ENCODE data around the gene DHH.

The DHH gene

DNA sequence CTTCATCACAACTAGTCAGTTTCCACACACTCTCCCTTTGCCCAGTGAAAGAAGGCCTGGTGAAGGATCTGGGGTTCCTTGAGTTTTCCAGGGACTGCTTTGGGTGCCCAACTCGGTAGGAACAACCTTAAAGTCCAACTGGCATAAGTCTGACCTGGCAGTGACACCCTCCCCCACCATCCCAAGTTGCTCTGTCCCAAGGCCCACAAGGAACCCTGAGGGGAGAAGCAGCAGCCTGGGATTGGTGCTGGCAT lies 35.6 kb downstream of the DHH start:
- peaks cover 23% of the 10 kb centered on the region for H3K36me3 ChIP-seq (ENCODE audit: insufficient read depth, low read length)
- H3K4me3 ChIP-seq (ENCODE audit: low read length), result peak overlapping the region; percentile 95
- H2AFZ ChIP-seq (ENCODE audit: low read depth, low read length), result no peak overlapping the region
- peaks cover 41% of the 10 kb centered on the region for H3K4me1 ChIP-seq (ENCODE audit: insufficient read depth, low read length)
- H3K27me3 ChIP-seq (ENCODE audit: insufficient read depth, low read length), result no peaks in the 10 kb centered on the region
- no peaks in the 10 kb centered on the region for H3K9me3 ChIP-seq (ENCODE audit: low read length)

DNA sequence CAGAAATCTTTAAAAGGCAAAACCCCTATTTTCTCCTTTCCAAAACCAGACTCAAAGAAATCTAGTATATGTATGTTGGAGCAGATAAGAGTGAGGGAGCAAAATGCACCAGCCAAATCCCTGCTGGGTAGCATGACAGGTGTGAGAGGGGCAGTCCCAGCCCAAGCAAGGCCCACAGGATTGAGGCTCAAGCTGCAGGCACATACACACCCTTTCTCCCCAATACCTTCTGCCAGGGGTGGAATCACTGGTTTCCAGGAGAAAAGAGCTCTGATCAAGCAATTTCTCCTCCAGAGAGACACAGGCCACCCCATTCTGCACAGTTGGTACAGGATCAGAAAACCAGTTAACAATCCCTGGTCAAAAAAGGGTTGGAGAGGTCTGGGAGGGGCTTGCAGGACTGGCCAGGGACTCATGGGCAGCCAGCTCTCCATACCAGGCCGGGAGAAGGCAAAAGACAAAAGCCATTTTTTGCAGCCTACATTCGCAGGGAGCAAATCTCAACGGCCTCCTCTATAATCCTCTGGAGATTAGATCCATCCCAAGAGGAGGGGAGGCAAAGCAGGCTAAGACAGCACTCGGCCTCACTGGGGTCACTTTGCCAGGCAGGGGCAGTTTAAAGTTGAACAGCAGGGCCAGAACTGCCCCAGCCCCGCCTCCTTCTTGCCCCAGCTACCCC lies 36.1 kb downstream of the DHH start:
- no peaks in the 10 kb centered on the region for H3K27me3 ChIP-seq (ENCODE audit: insufficient read depth, low read length)
- H3K36me3 ChIP-seq (ENCODE audit: insufficient read depth, low read length), result peaks cover 27% of the 10 kb centered on the region
- no peaks in the 10 kb centered on the region for H3K9me3 ChIP-seq (ENCODE audit: low read length)
- no peak overlapping the region for H2AFZ ChIP-seq (ENCODE audit: low read depth, low read length)
- peaks cover 41% of the 10 kb centered on the region for H3K4me1 ChIP-seq (ENCODE audit: insufficient read depth, low read length)
- peak overlapping the region; percentile 95 for H3K4me3 ChIP-seq (ENCODE audit: low read length)

DNA sequence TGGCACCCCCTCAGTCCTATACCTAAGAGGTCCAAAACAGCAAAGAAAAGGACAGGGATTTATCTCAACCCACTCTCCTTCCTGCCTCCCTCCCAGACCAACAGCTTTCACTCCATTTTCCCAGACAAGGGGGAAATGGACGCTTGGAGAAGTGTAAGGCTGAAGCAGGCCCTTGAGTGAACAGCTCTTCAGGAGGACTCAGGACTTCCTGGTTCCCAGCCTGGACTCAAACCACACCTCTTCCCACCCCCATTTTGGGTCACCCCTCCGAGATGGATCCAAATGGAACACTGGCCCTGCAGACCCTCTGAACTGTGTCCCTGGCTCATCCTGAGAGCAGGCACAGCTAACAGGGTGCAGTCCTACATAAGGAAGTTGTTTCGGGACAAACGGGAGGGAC lies 36.7 kb downstream of the DHH start:
- H3K27me3 ChIP-seq (ENCODE audit: insufficient read depth, low read length), result no peaks in the 10 kb centered on the region
- no peak overlapping the region for H2AFZ ChIP-seq (ENCODE audit: low read depth, low read length)
- H3K4me3 ChIP-seq (ENCODE audit: low read length), result peak overlapping the region; percentile 95
- H3K9me3 ChIP-seq (ENCODE audit: low read length), result no peaks in the 10 kb centered on the region
- H3K4me1 ChIP-seq (ENCODE audit: insufficient read depth, low read length), result peaks cover 41% of the 10 kb centered on the region
- H3K36me3 ChIP-seq (ENCODE audit: insufficient read depth, low read length), result peaks cover 33% of the 10 kb centered on the region

DNA sequence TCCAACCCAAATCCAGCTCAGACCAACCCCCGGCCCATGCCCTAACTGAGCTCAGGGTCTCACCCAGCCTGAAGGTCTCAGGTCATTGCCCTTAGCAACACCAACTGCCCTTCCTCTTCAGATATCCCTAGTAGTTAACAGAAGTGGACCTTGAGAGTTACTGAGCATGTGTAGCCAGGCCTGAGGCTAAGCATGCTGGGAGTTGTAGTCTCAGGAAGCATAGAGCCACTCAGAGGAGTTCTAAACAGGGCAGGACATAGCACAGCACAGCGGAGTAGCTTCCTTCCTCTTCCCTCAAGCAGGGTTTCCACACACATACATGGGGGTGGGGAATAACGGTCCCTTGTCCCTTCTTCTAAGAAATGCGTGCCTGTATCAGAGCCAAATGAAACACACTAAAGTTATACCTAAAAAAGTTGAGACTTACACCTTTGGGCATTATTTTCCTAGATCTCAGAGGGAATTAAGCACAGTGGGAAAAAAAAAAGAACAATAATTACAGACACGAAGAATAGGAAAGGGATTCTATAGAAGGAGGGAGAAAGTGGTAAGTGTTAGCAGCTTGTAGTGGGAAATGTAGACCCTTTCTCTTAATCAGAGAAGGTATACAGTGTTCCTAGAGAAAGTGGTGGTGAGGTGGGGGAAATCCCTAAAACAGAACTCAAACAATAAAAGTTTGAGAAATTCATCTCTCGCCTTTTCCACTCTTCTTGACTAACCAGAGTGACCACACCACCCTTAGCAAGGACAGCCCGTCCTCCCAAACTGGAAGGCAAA lies 38.4 kb downstream of the DHH start:
- Histone ChIP-seq H3K27me3 (ENCODE audit: insufficient read depth, low read length) (no peaks in the 10 kb centered on the region), H3K9me3 (ENCODE audit: low read length) (no peaks in the 10 kb centered on the region), H3K4me1 (ENCODE audit: insufficient read depth, low read length) (peaks cover 38% of the 10 kb centered on the region), H3K4me3 (ENCODE audit: low read length) (no peak overlapping the region), H3K36me3 (ENCODE audit: insufficient read depth, low read length) (peaks cover 51% of the 10 kb centered on the region), H2AFZ (ENCODE audit: low read depth, low read length) (no peak overlapping the region)

DNA sequence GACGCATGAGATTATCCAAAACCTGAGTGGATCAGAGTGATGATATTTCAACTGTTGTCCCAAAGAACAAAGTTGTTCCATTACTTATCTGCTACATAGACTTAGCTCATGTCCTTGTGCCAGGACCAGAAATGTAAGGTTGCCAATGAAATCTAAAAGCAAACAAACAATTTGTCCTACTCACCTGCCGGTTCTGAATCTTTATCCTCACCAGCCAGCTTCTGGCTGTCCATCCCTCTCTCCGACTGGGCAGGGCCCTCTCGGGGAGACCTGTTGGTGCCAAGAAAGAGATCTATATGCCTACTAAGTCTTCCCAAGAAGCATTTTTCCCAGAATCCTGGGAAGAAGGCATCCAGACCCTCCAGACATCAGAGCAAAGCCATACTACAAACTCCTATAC lies 39.5 kb downstream of the DHH start:
- H3K9me3 ChIP-seq (ENCODE audit: low read length), result no peaks in the 10 kb centered on the region
- H3K4me1 ChIP-seq (ENCODE audit: insufficient read depth, low read length), result peaks cover 36% of the 10 kb centered on the region
- peaks cover 61% of the 10 kb centered on the region for H3K36me3 ChIP-seq (ENCODE audit: insufficient read depth, low read length)
- no peak overlapping the region for H2AFZ ChIP-seq (ENCODE audit: low read depth, low read length)
- no peak overlapping the region for H3K4me3 ChIP-seq (ENCODE audit: low read length)
- H3K27me3 ChIP-seq (ENCODE audit: insufficient read depth, low read length), result no peaks in the 10 kb centered on the region

DNA sequence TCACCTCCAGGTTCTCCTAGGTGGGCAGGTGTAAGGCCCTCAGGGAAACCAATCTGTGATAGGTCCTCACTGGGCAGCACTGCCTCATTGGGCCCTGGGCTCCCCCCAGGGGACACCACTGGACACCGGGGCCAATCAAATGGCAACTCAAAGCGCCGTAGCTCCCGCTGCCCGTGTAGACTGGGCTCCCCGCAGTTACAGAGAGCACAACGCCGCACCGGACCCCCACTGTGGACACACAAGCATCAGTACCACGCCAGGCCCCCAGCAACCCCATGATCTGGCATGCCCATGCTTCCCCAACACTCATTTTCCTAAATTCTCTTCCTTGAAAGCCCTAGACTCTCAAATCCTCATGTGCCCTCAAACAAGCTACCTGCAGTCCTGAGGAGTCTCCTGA lies 40.1 kb downstream of the DHH start:
- Histone ChIP-seq H3K4me3 (ENCODE audit: low read length) (no peak overlapping the region), H3K36me3 (ENCODE audit: insufficient read depth, low read length) (peaks cover 67% of the 10 kb centered on the region)

DNA sequence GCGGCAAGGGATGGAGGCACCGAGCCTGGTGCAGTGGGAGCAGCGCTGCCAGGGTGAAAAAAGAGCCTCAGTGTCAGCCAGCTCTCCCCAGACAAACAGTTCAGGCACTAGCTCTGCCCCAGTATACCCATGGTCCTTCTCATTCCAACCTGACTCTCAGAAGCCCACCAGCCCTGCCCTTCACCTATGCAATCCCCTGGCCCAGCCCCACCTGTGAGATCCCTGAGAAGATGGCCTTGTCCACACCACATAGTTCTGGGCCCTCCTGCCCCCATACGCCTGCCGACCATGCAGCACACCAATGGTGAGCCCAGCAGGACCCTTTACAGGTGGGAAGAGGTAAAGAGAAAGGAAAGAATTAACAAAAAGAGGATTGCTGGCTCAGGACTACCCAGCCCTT lies 40.5 kb downstream of the DHH start:
- Histone ChIP-seq H3K9me3 (ENCODE audit: low read length) (no peaks in the 10 kb centered on the region), H2AFZ (ENCODE audit: low read depth, low read length) (no peak overlapping the region), H3K36me3 (ENCODE audit: insufficient read depth, low read length) (peaks cover 71% of the 10 kb centered on the region), H3K27me3 (ENCODE audit: insufficient read depth, low read length) (no peaks in the 10 kb centered on the region), H3K4me1 (ENCODE audit: insufficient read depth, low read length) (peaks cover 33% of the 10 kb centered on the region), H3K4me3 (ENCODE audit: low read length) (no peak overlapping the region)

More for the DNA sequence above, 40.1 kb downstream of the DHH start:
- Histone ChIP-seq H2AFZ (ENCODE audit: low read depth, low read length) (no peak overlapping the region), H3K27me3 (ENCODE audit: insufficient read depth, low read length) (no peaks in the 10 kb centered on the region), H3K4me1 (ENCODE audit: insufficient read depth, low read length) (peaks cover 36% of the 10 kb centered on the region), H3K9me3 (ENCODE audit: low read length) (no peaks in the 10 kb centered on the region)

DNA sequence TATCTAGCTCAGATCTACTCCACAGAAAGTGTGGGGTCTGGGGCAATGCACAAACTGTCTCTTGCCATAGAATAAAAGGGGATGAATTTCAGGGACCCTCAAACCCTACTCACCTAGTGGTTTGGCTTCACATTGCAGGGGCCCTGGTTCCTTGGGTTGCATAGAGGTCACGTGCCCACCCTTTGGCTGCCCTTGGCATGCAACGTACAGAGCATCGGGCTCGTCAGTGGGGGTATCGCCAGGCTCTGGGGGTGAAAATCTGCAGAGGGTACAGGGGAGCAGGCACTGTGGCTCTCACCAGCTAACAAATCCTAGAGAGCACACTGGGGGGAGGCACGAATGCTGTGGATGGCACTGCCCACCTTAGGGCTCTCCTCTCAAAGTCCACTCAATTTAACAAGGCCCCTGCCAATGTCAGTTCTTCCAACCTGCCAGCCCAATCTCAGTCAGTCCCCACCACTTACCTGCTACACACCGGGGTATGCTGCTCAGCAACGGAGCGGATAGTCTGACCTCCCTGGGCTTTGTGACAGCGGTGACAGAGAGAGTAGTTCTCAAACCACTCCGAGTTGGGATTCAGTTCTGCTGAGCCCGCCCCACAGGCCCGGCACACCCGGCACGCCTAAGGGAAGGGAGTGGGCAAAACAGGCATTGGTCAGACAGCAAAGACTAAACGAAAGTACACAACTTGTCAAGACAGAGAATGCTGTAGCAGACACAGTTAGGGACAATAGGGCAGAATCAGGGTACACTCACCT lies 42.0 kb downstream of the DHH start:
- Histone ChIP-seq H2AFZ (ENCODE audit: low read depth, low read length) (no peak overlapping the region), H3K4me1 (ENCODE audit: insufficient read depth, low read length) (peaks cover 18% of the 10 kb centered on the region), H3K4me3 (ENCODE audit: low read length) (no peak overlapping the region), H3K9me3 (ENCODE audit: low read length) (no peaks in the 10 kb centered on the region), H3K27me3 (ENCODE audit: insufficient read depth, low read length) (no peaks in the 10 kb centered on the region), H3K36me3 (ENCODE audit: insufficient read depth, low read length) (peaks cover 86% of the 10 kb centered on the region)

DNA sequence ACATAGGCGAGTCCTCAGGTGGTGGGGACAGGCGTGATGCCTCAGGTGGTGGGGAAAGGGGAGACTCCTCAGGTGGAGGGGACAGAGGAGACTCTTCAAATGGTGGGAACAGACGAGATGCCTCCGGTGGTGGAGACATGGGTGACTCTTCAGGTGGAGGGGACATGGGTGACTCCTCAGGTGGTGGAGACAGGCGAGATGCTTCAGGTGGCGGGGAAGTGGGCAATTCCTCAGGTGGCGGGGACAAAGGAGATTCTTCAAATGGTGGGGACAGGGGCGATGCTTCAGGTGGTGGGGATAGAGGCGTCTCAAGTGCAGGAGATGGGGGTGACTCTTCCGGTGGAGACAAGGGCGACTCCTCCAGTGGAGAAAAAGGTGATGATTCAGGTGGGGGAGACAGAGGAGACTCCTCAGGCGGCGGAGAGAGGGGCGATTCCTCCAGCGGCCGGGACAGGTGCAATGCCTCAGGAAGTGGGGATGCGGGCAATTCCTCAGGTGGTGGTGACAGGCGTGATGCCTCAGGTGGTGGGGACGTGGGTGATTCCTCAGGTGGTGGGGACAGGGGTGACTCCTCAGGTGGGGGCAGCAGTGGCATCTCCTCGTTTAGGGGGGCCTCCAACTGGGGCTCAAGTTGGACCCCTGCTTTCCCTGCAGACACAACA lies 42.7 kb downstream of the DHH start:
- no peak overlapping the region for H3K4me3 ChIP-seq (ENCODE audit: low read length)
- H3K36me3 ChIP-seq (ENCODE audit: insufficient read depth, low read length), result peaks cover 92% of the 10 kb centered on the region
- peaks cover 11% of the 10 kb centered on the region for H3K4me1 ChIP-seq (ENCODE audit: insufficient read depth, low read length)
- no peaks in the 10 kb centered on the region for H3K27me3 ChIP-seq (ENCODE audit: insufficient read depth, low read length)
- no peaks in the 10 kb centered on the region for H3K9me3 ChIP-seq (ENCODE audit: low read length)
- H2AFZ ChIP-seq (ENCODE audit: low read depth, low read length), result no peak overlapping the region

DNA sequence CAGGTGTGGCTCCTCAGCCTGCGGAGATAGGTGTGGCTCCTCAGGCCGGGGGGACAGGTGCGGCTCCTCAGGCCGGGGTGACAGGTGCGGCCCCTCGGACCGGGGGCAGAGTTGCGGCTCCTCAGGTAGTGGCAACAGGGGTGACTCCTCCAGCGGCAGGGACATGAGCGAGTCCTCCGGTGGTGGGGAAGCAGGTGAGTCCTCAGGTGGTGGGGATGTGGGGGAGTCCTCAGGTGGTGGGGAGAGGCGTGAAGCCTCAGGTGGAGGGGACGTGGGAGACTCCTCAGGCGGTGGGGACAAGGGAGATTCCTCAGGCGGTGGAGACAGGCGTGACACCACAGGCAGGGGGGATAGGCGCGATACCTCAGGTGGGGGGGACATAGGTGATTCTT lies 43.2 kb downstream of the DHH start:
- H3K27me3 ChIP-seq (ENCODE audit: insufficient read depth, low read length), result no peaks in the 10 kb centered on the region
- H3K36me3 ChIP-seq (ENCODE audit: insufficient read depth, low read length), result peaks cover 96% of the 10 kb centered on the region
- no peak overlapping the region for H3K4me3 ChIP-seq (ENCODE audit: low read length)
- H2AFZ ChIP-seq (ENCODE audit: low read depth, low read length), result no peak overlapping the region
- peaks cover 6% of the 10 kb centered on the region for H3K4me1 ChIP-seq (ENCODE audit: insufficient read depth, low read length)
- no peaks in the 10 kb centered on the region for H3K9me3 ChIP-seq (ENCODE audit: low read length)

DNA sequence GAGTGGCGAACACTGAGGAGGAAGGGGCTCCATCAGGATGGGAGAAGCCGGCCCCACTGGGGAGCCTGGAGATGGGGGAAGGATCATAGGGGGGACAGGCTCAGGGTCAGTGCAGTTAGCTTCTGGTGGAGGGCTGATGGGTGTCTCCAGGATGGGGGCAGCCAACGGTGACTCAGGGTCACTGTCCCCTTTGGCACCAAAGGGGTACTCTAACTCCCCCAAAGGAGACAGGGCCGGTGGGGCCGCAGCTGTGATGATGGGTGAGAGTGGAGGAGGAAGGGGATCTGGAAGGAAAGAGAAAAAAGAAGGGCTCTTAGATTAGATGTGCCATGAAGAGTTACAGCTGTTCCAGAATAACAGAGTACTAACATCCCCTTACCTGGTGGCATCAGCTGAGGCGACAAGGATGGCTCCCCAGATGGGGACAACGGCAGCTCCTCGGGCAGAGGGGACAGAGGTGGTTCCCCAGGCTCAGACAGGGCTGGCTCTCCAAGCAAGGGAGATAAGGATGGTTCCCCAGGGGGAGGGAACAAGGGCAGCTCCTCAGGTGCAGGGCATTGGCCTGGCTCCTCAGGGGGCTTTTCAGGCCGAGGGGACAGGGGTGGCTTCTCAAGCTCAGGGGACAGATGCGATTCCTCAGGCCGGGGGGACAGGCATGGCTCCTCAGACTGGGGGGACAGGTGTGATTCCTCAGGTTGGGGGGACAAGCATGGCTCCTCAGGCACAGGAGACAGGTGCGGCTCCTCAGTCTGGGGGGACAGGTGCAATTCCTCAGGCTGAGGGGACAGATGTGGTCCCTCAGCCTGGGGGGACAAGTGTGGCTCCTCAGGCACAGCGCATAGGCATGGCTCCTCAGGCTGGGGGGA lies 43.9 kb downstream of the DHH start:
- Histone ChIP-seq H3K36me3 (ENCODE audit: insufficient read depth, low read length) (peaks cover 97% of the 10 kb centered on the region), H3K27me3 (ENCODE audit: insufficient read depth, low read length) (no peaks in the 10 kb centered on the region), H3K4me1 (ENCODE audit: insufficient read depth, low read length) (no peaks in the 10 kb centered on the region)

DNA sequence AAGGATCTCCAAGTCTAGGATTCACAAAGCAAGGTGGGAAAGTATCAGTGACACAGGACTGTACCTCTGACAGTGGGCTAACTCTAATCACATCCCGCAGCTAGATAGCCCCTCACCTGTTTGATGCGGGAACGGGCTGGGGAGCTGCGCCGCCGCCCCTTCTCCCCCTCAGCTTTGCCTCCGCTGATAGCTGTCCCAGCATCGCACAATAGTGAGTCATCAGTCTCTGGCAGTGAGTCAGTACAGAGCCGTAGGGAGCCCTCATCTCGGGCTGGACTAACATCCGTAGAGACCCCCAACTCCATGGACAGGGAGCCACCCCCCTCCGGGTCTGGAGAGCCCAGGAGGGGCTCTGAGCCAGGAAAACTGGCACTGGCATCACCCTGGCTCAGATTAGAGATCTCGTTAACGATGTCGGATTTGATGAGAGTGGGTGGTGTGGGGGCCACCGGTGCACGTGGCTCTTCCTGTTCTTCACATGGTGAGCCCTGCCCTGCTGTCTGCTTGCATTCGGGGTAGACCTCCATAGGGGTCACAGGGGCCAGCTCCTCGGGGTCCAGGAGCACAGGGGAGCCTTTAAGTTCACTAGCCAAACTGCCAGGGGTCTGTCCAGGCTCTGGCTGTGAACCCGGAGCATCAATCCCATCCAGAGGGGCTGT lies 44.9 kb downstream of the DHH start:
- Histone ChIP-seq H3K9me3 (ENCODE audit: low read length) (no peaks in the 10 kb centered on the region), H3K4me3 (ENCODE audit: low read length) (no peak overlapping the region), H3K4me1 (ENCODE audit: insufficient read depth, low read length) (no peaks in the 10 kb centered on the region), H2AFZ (ENCODE audit: low read depth, low read length) (no peak overlapping the region), H3K27me3 (ENCODE audit: insufficient read depth, low read length) (no peaks in the 10 kb centered on the region), H3K36me3 (ENCODE audit: insufficient read depth, low read length) (peaks cover 95% of the 10 kb centered on the region)

More for the DNA sequence above, 43.9 kb downstream of the DHH start:
- Histone ChIP-seq H2AFZ (ENCODE audit: low read depth, low read length) (no peak overlapping the region), H3K4me3 (ENCODE audit: low read length) (no peak overlapping the region), H3K9me3 (ENCODE audit: low read length) (no peaks in the 10 kb centered on the region)
